HEK293T (cell line): ENCODE measurements around the gene ACSL6.

Experiments used
- CTCF ChIA-PET: fragments of 350-600 bp; formaldehyde crosslinking; extraction: SDS; loops from one replicate; lab custom pipeline; 2021; ENCODE audit warnings: antibody characterized with exemption, inconsistent platforms; lab: Yijun Ruan, JAX
- POLR2A ChIA-PET: fragments of 350-600 bp; formaldehyde crosslinking; extraction: SDS; loops from one replicate; lab custom pipeline; 2020; ENCODE audit warnings: antibody characterized with exemption, inconsistent platforms; lab: Yijun Ruan, JAX
- DNase-seq: peaks from one replicate; pipeline ENCODE4 v3.0.0; 2012; ENCODE audit warnings: mixed read lengths; ENCODE audit errors: extremely low spot score
- ARNT ChIP-seq: fragments of 450-650 bp; IDR thresholded peaks from 2 replicates; pipeline ENCODE4 v1.6.1; 2017; ENCODE audit warnings: mild to moderate bottlenecking
- BHLHE40 ChIP-seq: fragments of 450-650 bp; IDR thresholded peaks from 2 replicates; pipeline ENCODE4 v1.6.1; 2016; ENCODE audit warnings: mild to moderate bottlenecking, moderate library complexity, borderline replicate concordance
- CTBP1 ChIP-seq: fragments of 450-650 bp; IDR thresholded peaks from 2 replicates; pipeline ENCODE4 v1.6.1; 2016; ENCODE audit warnings: borderline replicate concordance
- ELF4 ChIP-seq: fragments of 450-650 bp; IDR thresholded peaks from 2 replicates; pipeline ENCODE4 v1.6.1; 2017; ENCODE audit warnings: antibody characterized with exemption
- FOXA1 ChIP-seq: fragments of 450-650 bp; IDR thresholded peaks from 2 replicates; pipeline ENCODE4 v1.6.1; 2016; ENCODE audit warnings: mild to moderate bottlenecking
- FOXK2 ChIP-seq: fragments of 450-650 bp; IDR thresholded peaks from 2 replicates; pipeline ENCODE4 v1.6.1; 2016; ENCODE audit warnings: mild to moderate bottlenecking
- FOXM1 ChIP-seq: fragments of 450-650 bp; IDR thresholded peaks from 2 replicates; pipeline ENCODE4 v1.6.1; 2017; ENCODE audit warnings: mild to moderate bottlenecking, borderline replicate concordance
- HDGF ChIP-seq: fragments of 450-650 bp; IDR thresholded peaks from 2 replicates; pipeline ENCODE4 v1.6.1; 2017; ENCODE audit warnings: antibody characterized with exemption, borderline replicate concordance
- L3MBTL2 ChIP-seq: fragments of 450-650 bp; conservative IDR thresholded peaks from 2 replicates; pipeline ENCODE4 v1.6.1; 2016; ENCODE audit warnings: mild to moderate bottlenecking
- LEF1 ChIP-seq: fragments of 450-650 bp; IDR thresholded peaks from 2 replicates; pipeline ENCODE4 v1.6.1; 2017; ENCODE audit warnings: mild to moderate bottlenecking, borderline replicate concordance
- NFRKB ChIP-seq: fragments of 450-650 bp; IDR thresholded peaks from 2 replicates; pipeline ENCODE4 v1.6.1; 2016; ENCODE audit warnings: mild to moderate bottlenecking, moderate library complexity
- SP1 ChIP-seq: fragments of 450-650 bp; IDR thresholded peaks from 2 replicates; pipeline ENCODE4 v1.6.1; 2017
- SUZ12 ChIP-seq: fragments of 450-650 bp; IDR thresholded peaks from 2 replicates; pipeline ENCODE4 v1.6.1; 2016; ENCODE audit warnings: mild to moderate bottlenecking
- TARDBP ChIP-seq: fragments of 450-650 bp; IDR thresholded peaks from 2 replicates; pipeline ENCODE4 v1.6.1; 2016
- ZNF384 ChIP-seq: fragments of 450-650 bp; IDR thresholded peaks from 2 replicates; pipeline ENCODE4 v1.6.1; 2016
- TF ChIP-seq, protein P1 (sequence below): fragments of 450-650 bp; IDR thresholded peaks from 2 replicates; pipeline ENCODE4 v1.6.1; 2016

The ACSL6 gene

DNA sequence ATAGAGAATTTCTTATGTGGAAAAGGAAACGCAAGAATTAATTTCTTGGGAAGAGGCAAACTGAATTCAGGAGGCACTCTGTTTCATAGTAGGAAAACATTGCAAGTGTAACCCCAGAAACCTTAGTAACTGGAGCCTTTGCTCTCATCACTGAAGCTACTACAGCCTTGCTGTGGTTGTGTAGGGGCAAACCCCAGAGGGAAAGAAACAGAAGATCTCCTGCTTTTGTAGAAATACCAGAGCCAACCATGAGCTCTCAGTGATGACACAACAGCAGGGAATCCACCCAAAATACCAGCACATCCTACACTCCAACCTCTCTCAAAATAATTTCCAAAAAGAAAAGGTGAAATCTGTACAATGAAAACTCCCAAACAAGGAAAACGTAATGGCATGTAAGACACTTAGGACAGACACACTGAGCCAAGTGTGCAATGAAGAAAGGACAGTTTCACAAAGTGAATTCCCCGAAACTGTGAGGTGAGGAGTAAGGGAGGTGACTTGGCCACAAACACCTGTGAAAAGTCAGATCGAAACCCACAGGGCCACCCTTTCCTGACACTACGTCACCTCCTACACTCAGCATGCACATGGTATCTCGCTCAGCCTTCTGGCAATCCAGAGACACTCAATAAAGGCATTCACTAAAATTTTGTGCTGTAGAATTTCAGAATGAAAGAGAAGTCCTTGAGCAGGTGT is 8.5 kb upstream of the ACSL6 start:
- no peak for DNase-seq
- ChIA-PET CTCF (no interaction called here), POLR2A (no interaction called here)
- TF ChIP-seq ELF4: no peak
- TF ChIP-seq HDGF: no peak
- no peak for TF ChIP-seq CTBP1
- TF ChIP-seq SUZ12: no peak
- TF ChIP-seq ARNT: no peak
- no peak for TF ChIP-seq FOXK2
- TF ChIP-seq, protein P1, sequence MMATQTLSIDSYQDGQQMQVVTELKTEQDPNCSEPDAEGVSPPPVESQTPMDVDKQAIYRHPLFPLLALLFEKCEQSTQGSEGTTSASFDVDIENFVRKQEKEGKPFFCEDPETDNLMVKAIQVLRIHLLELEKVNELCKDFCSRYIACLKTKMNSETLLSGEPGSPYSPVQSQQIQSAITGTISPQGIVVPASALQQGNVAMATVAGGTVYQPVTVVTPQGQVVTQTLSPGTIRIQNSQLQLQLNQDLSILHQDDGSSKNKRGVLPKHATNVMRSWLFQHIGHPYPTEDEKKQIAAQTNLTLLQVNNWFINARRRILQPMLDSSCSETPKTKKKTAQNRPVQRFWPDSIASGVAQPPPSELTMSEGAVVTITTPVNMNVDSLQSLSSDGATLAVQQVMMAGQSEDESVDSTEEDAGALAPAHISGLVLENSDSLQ: no peak

GRCh38 chr5:132019337-132019736 is 7.9 kb upstream of the ACSL6 start:
- POLR2A ChIA-PET: no interaction called here

DNA sequence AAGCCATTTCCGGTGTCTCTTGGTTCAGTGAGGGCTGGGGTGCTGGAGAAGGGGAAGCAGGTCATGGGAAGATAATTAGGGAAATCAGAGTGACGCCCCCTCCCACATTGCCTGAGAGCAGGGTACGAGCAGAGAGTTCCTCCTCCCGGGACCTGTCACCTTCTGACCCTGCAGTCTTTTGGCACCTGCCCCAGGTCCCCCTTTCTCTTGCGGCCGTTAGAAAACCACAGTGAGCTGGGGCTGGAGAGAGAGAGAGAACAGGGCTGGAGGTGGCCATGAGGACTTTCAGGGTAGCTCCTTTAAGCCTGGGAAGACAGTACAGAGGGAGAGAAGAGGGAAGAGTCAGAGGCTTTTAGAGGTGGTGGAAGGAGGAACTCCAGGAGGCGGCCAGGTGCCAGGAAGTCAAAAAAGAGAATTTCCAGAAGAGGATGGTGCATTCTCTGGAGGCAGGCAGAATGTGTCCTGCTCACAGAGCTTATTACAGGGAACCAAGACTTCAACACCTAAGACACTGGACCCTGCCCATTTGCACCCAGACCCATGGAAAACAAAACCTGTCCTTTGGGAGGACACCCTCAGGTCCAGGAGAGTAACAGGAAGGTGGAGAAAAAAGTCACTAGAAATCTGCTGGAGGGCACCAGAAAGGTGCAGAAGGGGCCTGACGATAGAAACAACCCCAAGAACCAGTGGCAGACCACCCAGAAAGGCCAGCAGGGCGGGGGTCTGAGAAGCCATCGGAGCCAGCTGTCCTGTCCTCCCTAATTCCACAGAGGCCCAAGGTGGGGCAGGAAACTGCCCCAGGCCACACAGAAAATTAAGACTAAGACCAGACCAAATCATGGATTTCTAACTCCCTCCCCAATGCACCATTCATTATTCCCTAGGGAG is 6.5 kb upstream of the ACSL6 start:
- ChIA-PET CTCF (no interaction called here), POLR2A (no interaction called here)
- TF ChIP-seq LEF1 (no peak), FOXK2 (no peak), ARNT (no peak), TARDBP (no peak), FOXA1 (no peak), SP1 (no peak), ELF4 (no peak), SUZ12 (no peak), NFRKB (no peak), CTBP1 (no peak), BHLHE40 (no peak), L3MBTL2 (no peak)
- no peak for DNase-seq

More at GRCh38 chr5:132019337-132019736, 7.9 kb upstream of the ACSL6 start:
- CTCF ChIA-PET: no interaction called here
- DNase-seq: no peak
- TF ChIP-seq ZNF384 (no peak), FOXM1 (no peak), ELF4 (no peak), ARNT (no peak), NFRKB (no peak), SP1 (no peak), CTBP1 (no peak), FOXK2 (no peak), FOXA1 (no peak), LEF1 (no peak), SUZ12 (no peak), TARDBP (no peak)
- TF ChIP-seq, protein P1: no peak

DNA sequence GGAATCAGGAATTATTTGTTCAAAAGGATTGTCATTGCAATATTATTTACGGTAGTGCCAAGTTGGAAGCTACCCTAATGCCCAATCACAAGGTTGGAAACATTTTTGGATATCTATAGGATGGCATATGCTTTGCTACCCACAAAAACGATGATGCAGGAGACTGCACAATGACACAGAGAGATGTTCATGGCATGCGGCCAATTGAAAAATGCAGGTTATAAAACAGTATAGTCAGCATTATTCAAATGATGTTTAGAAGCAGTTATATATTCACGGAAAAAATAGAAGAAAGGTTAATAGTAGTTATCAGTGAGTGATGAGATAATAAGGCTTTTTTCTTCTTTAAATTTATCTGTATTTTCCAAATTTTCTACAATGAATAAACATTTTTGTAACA is 5.9 kb upstream of the ACSL6 start:
- TF ChIP-seq ARNT (no peak), LEF1 (no peak), SP1 (no peak), BHLHE40 (no peak), L3MBTL2 (no peak)
- TF ChIP-seq, protein P1: no peak
- POLR2A ChIA-PET: no interaction called here
- CTCF ChIA-PET: interaction anchor here (1.5 kb wide), 1 partner anchor 9 kb away, joined by 3 read pairs; no protein-coding TSS in a partner anchor
- DNase-seq: no peak

DNA sequence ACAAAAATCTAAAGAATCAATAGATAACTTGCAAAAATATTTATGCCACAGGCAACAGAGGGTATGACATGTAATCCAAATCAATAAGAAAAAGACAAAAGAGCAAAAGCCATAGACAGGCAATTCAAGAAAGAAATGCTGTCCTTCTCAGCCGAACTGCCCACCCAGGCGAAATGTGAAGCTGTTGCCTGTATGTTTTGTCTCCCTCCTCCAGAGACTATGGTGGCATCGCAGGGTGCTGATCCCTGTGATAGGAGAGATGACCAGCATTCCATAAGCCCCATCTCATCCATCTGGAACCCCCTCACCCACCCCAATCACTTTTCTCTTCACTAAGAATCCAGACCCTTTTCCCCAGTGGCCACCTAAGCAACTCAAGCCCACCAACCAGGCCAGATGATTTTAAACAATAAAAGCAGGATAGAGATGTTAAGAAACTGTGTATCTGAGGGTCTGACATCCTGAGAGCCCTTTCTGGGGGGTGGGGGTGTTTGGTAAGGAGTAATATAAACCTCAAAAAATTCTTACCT is 5.3 kb upstream of the ACSL6 start:
- TF ChIP-seq ARNT (no peak), L3MBTL2 (no peak), HDGF (no peak), SUZ12 (no peak), ZNF384 (no peak), NFRKB (no peak), ELF4 (no peak), FOXM1 (no peak), SP1 (no peak), LEF1 (no peak), CTBP1 (no peak), BHLHE40 (no peak), FOXA1 (no peak), TARDBP (no peak), FOXK2 (no peak)
- TF ChIP-seq, protein P1: no peak
- POLR2A ChIA-PET: no interaction called here
- CTCF ChIA-PET: interaction anchor here (1.5 kb wide), 1 partner anchor 9 kb away, joined by 3 read pairs; no protein-coding TSS in a partner anchor
- DNase-seq: no peak
